ENCODE data around the gene MUC20.

DNA sequence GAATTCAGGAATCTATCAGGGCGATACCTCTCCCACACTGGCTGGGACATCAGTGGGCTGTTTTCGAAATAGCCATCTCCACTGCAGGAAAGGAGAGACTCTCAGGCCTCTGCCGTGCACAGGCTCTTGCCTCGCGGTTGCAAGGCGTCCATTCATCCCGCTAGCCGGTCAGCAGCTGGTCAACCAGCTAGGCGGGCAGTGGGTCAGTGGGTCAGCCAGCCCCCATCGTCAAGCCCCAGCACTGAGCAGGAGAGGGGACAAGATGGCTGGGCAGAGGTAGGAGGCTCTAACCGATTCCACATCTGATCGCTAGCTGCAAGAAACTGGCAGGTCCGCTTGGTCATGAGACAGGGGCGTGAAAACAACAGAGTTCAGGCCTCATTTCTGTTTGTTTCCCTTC is 45.9 kb downstream of the MUC20 start:
- TF ChIP-seq, protein P1, sequence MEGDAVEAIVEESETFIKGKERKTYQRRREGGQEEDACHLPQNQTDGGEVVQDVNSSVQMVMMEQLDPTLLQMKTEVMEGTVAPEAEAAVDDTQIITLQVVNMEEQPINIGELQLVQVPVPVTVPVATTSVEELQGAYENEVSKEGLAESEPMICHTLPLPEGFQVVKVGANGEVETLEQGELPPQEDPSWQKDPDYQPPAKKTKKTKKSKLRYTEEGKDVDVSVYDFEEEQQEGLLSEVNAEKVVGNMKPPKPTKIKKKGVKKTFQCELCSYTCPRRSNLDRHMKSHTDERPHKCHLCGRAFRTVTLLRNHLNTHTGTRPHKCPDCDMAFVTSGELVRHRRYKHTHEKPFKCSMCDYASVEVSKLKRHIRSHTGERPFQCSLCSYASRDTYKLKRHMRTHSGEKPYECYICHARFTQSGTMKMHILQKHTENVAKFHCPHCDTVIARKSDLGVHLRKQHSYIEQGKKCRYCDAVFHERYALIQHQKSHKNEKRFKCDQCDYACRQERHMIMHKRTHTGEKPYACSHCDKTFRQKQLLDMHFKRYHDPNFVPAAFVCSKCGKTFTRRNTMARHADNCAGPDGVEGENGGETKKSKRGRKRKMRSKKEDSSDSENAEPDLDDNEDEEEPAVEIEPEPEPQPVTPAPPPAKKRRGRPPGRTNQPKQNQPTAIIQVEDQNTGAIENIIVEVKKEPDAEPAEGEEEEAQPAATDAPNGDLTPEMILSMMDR (IDR thresholded peaks at IDR 0.05): no peak
- TF ChIP-seq POLR2AphosphoS5 (IDR thresholded peaks at IDR 0.05): no peak
- TF ChIP-seq EP300 (IDR thresholded peaks at IDR 0.05): no peak
